Naive B cell (primary cell): ENCODE measurements around the gene CYB5R2. TPM values are rescaled to one million over a fixed set of nuclear protein-coding genes. Genes with fewer than 3 reads are reported as not detected.

Experiments used
- ATAC-seq, 2 donors: fragments of 150-1000 bp; cut with Tn5 transposase; 2 replicates each; pipeline ENCODE4 v1.10.0; 2021; ENCODE audit warnings: low read depth in 2 of 2, mild to moderate bottlenecking in 2 of 2, moderate library complexity in 2 of 2
- DNase-seq: peaks from one replicate; pipeline ENCODE4 v3.0.0; 2022
- H3K27ac Mint-ChIP-seq, 6 donors: one replicate each; pipeline ENCODE4 v1.8.0; 2020 to 2022; ENCODE audit warnings: mild to moderate bottlenecking in 6 of 6, mixed read lengths in 6 of 6, moderate library complexity in 5 of 6, inconsistent platforms in 2 of 6
- H3K27me3 Mint-ChIP-seq, 3 donors: one replicate each; pipeline ENCODE4 v1.8.0; 2021 to 2022; ENCODE audit warnings: mixed read lengths in 3 of 3, mild to moderate bottlenecking in 1 of 3
- H3K36me3 Mint-ChIP-seq, 2 donors: one replicate each; pipeline ENCODE4 v1.8.0; 2020 to 2022; ENCODE audit warnings: mixed read lengths in 2 of 2, inconsistent platforms in 1 of 2, mild to moderate bottlenecking in 1 of 2
- H3K4me1 Mint-ChIP-seq, 3 donors: one replicate each; pipeline ENCODE4 v1.8.0; 2020 to 2022; ENCODE audit warnings: mixed read lengths in 3 of 3, inconsistent platforms in 1 of 3, mild to moderate bottlenecking in 1 of 3, moderate library complexity in 1 of 3
- H3K4me3 Mint-ChIP-seq, 8 donors: one replicate each; pipeline ENCODE4 v1.8.0; 2020 to 2022; ENCODE audit warnings: mild to moderate bottlenecking in 8 of 8, mixed read lengths in 8 of 8, moderate library complexity in 8 of 8, inconsistent platforms in 2 of 8
- H3K9me3 Mint-ChIP-seq, 7 donors: one replicate each; pipeline ENCODE4 v1.8.0; 2020 to 2022; ENCODE audit warnings: mixed read lengths in 7 of 7, mild to moderate bottlenecking in 5 of 7, inconsistent platforms in 2 of 7, moderate library complexity in 1 of 7
- polyA plus RNA-seq, 6 donors: library from polyadenylated mRNA; unstranded; fragments of 300-500 nt; fragmentation: Illumina TruSeq; gene quantifications; one replicate each; pipeline ENCODE4 v1.2.3, GENCODE V29; 2021; ENCODE audit warnings: low read depth in 6 of 6

Gene CYB5R2
- polyA plus RNA-seq = 1 to 10 TPM in 1 of 6 donors, under 1 TPM in 3, not detected in 2; 0.11 to 3.4 (median 0.53) TPM

DNA sequence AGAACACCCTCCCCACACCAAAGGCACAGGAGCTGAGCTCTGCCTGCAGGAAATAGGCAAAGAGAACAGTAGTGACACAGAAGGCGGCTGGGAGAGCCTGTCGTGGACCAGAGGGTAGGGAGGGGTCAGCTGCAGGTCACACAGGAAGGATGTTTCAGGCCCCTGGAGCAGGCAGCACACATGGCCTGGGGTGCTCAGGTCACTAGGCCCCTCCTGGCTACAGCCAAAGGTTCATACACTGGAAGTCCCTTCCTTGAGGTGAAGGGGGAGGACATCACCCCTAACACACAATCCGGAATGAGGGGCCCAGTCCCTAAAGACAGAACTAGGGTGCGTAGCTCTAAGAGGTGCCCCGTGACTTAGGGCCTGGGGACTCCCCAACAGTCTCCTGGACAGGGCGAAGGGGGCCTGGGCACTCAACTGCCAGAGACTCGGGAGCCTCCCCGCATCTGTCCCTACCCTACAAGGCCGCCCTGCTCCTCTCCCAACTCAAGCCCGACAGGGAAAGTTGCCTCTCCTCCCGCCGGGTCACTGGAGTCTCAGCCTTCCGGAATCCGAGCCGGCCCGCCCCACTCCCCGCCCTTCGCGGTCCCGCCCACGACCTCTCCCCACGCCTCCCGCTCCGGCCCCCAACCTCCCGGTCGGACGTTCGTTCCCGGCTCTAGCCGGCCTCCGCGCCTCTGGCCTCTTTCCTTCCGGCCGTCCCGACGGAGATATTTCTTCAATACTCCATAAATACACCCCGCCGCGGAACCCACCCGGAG is at the start of gene CYB5R2:
CYB5R2 (minus strand) TSS at position 541 of the 764 bp plus-strand sequence. CDS start 675 bp downstream, outside the sequence.
- peak within 1 kb of the TSS; percentile 59 to 90 (median 85) for H3K4me3 Mint-ChIP-seq
- peaks cover 0 to 20% (median 6%) of the 10 kb centered on the region in 7 donors for H3K9me3 Mint-ChIP-seq
- ATAC-seq (peak; percentile 26 to 44), DNase-seq (no peak)
- peaks cover 5 to 6% of the 10 kb centered on the region in 2 donors for H3K36me3 Mint-ChIP-seq
- peak within 1 kb of the TSS in 3 of 6 donors; percentile 20 to 97 (median 54) for H3K27ac Mint-ChIP-seq
- peaks cover 63 to 68% (median 64%) of the 10 kb centered on the region in 3 donors for H3K27me3 Mint-ChIP-seq
- H3K4me1 Mint-ChIP-seq = peaks cover 9 to 16% (median 10%) of the 10 kb centered on the region in 3 donors

GRCh38 chr11:7714786-7715185 is 41.5 kb upstream of the CYB5R2 start:
- peak in 1 of 2 donors; percentile 28 for ATAC-seq
- H3K36me3 Mint-ChIP-seq = peaks cover 0 to 8% of the 10 kb centered on the region in 2 donors
- H3K9me3 Mint-ChIP-seq = peaks cover 8 to 23% (median 12%) of the 10 kb centered on the region in 7 donors

GRCh38 chr11:7706377-7706776 is 33.1 kb upstream of the CYB5R2 start, which contains the start of gene OVCH2:
TSS of gene OVCH2 (minus strand) at chr11:7706477. CDS start at chr11:7706394, 83 bp downstream.
- no peak within 1 kb of the TSS for H3K4me3 Mint-ChIP-seq
- H3K27me3 Mint-ChIP-seq = peaks cover 23 to 53% (median 45%) of the 10 kb centered on the region in 3 donors
- H3K9me3 Mint-ChIP-seq = peaks cover 0 to 9% (median 4%) of the 10 kb centered on the region in 7 donors
- H3K36me3 Mint-ChIP-seq = no peaks in the 10 kb centered on the region
- H3K4me1 Mint-ChIP-seq = no peaks in the 10 kb centered on the region
- no peak for DNase-seq
- H3K27ac Mint-ChIP-seq = no peak within 1 kb of the TSS
- no peak for ATAC-seq

More at GRCh38 chr11:7714786-7715185, 41.5 kb upstream of the CYB5R2 start:
- Mint-ChIP-seq H3K4me1 (peaks cover 0 to 7% (median 0%) of the 10 kb centered on the region in 3 donors), H3K27ac (no peak overlapping the region), H3K27me3 (peaks cover 9 to 17% (median 10%) of the 10 kb centered on the region in 3 donors), H3K4me3 (no peak overlapping the region)
- no peak for DNase-seq

- Mint-ChIP-seq H3K27ac (no peak overlapping the region), H3K27me3 (peaks cover 23 to 50% (median 43%) of the 10 kb centered on the region in 3 donors), H3K36me3 (no peaks in the 10 kb centered on the region), H3K9me3 (no peaks in the 10 kb centered on the region), H3K4me1 (no peaks in the 10 kb centered on the region), H3K4me3 (no peak overlapping the region)
- DNase-seq (no peak), ATAC-seq (no peak)
These were observed 30.4 kb upstream of the CYB5R2 start for GRCh38 chr11:7703740-7704139.

DNA sequence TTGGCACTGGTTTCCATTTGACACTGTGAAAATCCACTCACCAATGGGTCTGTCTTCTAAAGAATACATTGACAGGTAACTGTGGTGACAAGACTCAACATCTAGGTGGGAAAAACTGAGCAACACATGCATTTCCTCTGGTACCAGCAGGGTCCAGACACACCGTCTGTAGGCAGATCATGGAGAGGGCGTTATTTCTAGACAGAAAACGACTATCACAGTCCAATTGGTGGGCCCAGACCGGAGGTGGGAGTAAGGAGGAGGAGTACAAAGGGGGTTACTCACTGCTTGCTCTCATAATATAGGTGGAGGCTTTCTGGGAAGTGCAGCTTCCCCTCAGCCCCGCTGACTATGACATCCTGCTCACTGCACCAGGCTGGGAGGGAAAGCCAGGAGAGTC is 23.1 kb upstream of the CYB5R2 start:
- Mint-ChIP-seq H3K27ac (no peak overlapping the region), H3K36me3 (no peaks in the 10 kb centered on the region), H3K4me1 (peaks cover 0 to 2% (median 0%) of the 10 kb centered on the region in 3 donors), H3K9me3 (no peaks in the 10 kb centered on the region), H3K27me3 (peaks cover 44 to 50% (median 47%) of the 10 kb centered on the region in 3 donors), H3K4me3 (no peak overlapping the region)
- DNase-seq (no peak), ATAC-seq (no peak)

DNA sequence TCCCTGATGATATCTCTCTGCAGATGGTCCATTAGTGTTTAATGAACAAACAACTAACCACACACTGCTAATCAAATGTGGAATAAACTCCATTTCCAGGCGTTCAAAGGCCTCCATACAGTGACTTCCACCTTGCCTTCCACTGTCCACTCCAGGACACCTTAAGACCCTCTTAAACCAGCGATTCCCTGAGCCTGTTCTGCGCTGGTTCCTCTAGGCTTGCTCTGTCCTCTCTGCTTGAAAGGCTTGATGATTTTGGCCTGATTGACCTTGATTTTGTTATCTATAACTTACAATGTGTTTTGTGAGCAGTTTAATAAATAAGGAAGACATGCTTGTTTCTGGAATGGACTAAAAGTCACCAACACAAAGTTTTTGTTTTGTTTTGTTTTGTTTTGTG is 20.9 kb upstream of the CYB5R2 start:
- Mint-ChIP-seq H3K36me3 (no peaks in the 10 kb centered on the region), H3K4me3 (no peak overlapping the region), H3K4me1 (peaks cover 0 to 2% (median 0%) of the 10 kb centered on the region in 3 donors), H3K9me3 (no peaks in the 10 kb centered on the region), H3K27me3 (peaks cover 40 to 52% (median 47%) of the 10 kb centered on the region in 3 donors), H3K27ac (no peak overlapping the region)
- DNase-seq (no peak), ATAC-seq (no peak)

DNA sequence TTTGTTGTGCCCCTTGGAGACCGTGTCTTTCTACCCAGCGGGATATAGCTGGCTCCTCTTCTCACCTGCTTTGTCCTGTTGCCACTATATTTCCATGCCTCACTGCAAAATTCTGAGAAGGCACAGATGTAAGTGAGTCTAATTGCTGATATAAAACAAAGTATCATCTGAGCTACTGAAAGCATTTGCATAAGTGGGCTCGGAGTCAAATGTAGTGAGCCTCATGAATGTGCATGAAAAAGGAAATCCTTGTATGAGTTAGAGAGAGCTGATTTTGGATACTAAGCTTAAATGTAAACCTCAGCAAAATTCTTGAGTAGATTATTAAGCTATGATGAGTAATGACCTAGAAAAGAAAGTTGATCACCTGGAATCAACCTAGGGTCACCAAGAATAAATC is 19.1 kb upstream of the CYB5R2 start:
- ATAC-seq (no peak), DNase-seq (no peak)
- Mint-ChIP-seq H3K27ac (no peak overlapping the region), H3K27me3 (peaks cover 45 to 56% (median 53%) of the 10 kb centered on the region in 3 donors), H3K9me3 (no peaks in the 10 kb centered on the region), H3K4me1 (peaks cover 0 to 2% (median 0%) of the 10 kb centered on the region in 3 donors), H3K4me3 (no peak overlapping the region), H3K36me3 (no peaks in the 10 kb centered on the region)

DNA sequence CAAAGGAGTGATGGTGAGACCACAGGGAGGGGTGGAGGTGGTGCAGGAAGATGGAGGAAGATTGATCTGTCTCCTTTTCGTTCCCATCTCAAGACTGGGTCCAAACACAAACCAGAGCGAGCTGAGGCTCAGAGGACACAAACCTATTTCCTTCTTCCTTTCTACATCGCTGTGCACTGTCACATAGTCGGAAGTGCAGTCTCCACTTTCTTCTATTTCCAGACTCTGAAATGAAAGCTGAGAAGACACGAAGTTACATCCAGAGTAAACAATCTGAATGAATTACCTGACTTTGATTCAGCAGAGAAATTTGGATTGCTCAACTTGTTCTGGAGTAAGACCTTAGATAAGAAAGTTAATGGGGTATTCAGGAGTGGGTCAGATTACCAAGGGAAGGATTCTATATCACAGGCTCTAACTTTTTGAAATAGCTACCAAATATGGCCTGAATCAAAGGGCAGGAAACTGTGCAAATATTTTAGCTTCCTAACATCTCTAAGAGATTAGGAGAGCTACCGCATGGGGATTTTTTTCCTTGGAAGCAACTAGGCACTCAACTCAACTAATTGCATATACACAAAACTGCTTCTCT is 18.6 kb upstream of the CYB5R2 start:
- Mint-ChIP-seq H3K4me1 (peaks cover 0 to 2% (median 0%) of the 10 kb centered on the region in 3 donors), H3K9me3 (no peaks in the 10 kb centered on the region), H3K27me3 (peaks cover 45 to 56% (median 53%) of the 10 kb centered on the region in 3 donors), H3K27ac (no peak overlapping the region), H3K4me3 (no peak overlapping the region), H3K36me3 (no peaks in the 10 kb centered on the region)
- ATAC-seq (no peak), DNase-seq (no peak)

- Mint-ChIP-seq H3K27me3 (peaks cover 45 to 56% (median 53%) of the 10 kb centered on the region in 3 donors), H3K4me1 (peaks cover 0 to 2% (median 0%) of the 10 kb centered on the region in 3 donors), H3K9me3 (no peaks in the 10 kb centered on the region), H3K27ac (no peak overlapping the region), H3K4me3 (no peak overlapping the region), H3K36me3 (no peaks in the 10 kb centered on the region)
- ATAC-seq = no peak
- no peak for DNase-seq
These were observed 17.3 kb upstream of the CYB5R2 start for GRCh38 chr11:7690648-7691047.

GRCh38 chr11:7689239-7689638 is 15.9 kb upstream of the CYB5R2 start:
- DNase-seq (no peak), ATAC-seq (no peak)
- Mint-ChIP-seq H3K9me3 (no peaks in the 10 kb centered on the region), H3K27me3 (peaks cover 43 to 56% (median 51%) of the 10 kb centered on the region in 3 donors), H3K27ac (peak overlapping the region in 1 of 6 donors; percentile 27), H3K36me3 (no peaks in the 10 kb centered on the region), H3K4me3 (no peak overlapping the region), H3K4me1 (no peaks in the 10 kb centered on the region)

DNA sequence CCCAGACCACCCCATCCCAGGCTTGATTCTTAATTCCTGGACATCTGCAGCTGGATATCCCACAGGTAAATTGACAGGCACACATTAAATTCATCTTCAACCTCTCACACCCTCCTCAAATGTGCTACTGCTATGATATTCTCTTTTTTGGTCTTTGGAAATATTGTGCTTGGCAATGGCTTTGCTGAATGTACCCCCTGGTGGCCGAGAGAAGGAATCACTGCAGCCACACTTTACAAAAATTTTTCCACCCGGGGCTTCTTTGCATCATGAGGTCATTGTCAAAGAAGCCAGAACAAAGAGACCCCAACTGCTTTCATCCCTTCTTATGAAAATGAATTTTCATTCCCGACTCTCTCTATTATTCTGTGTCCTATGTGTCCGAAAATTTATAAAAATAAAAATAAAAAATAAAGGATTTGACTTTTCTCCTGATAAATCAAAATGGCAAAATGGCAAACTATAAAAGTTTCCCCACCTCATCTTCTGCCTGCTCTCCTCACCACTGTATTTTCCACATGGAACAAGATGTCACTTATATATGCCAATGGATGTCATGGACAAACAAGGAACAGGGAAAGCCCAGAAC is 15.0 kb upstream of the CYB5R2 start:
- H3K27ac Mint-ChIP-seq = no peak overlapping the region
- DNase-seq (no peak), ATAC-seq (peak in 1 of 2 donors; percentile 28)
- peaks cover 34 to 47% (median 42%) of the 10 kb centered on the region in 3 donors for H3K27me3 Mint-ChIP-seq
- H3K4me1 Mint-ChIP-seq = no peaks in the 10 kb centered on the region
- no peaks in the 10 kb centered on the region for H3K36me3 Mint-ChIP-seq
- no peaks in the 10 kb centered on the region for H3K9me3 Mint-ChIP-seq
- H3K4me3 Mint-ChIP-seq = no peak overlapping the region

DNA sequence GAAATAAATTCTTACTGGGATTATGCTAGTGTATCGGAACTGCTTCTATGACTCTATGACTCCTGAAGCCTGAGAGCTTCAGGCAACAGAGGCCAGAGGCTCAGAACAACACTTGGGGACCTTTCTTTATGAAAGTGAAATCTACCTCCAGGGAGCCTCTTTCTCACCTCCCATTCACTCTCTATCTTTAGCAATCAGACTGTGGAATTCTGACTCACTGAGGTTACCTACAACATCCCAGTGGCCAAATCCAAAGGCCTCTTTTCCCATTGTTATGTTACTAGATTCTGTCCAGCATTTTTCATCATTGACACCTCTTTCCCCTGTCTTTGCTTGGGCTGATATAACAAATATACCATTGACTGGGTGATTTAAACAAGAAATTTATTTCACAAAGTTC is 14.1 kb upstream of the CYB5R2 start:
- DNase-seq (no peak), ATAC-seq (no peak)
- Mint-ChIP-seq H3K4me1 (no peaks in the 10 kb centered on the region), H3K9me3 (no peaks in the 10 kb centered on the region), H3K27me3 (peaks cover 26 to 39% (median 32%) of the 10 kb centered on the region in 3 donors), H3K36me3 (no peaks in the 10 kb centered on the region), H3K4me3 (no peak overlapping the region), H3K27ac (no peak overlapping the region)

- Mint-ChIP-seq H3K27me3 (peaks cover 19 to 33% (median 26%) of the 10 kb centered on the region in 3 donors), H3K9me3 (no peaks in the 10 kb centered on the region), H3K36me3 (no peaks in the 10 kb centered on the region), H3K4me3 (no peak overlapping the region), H3K4me1 (no peaks in the 10 kb centered on the region), H3K27ac (no peak overlapping the region)
- ATAC-seq (no peak), DNase-seq (no peak)
These were observed 13.5 kb upstream of the CYB5R2 start for GRCh38 chr11:7686761-7687160.
